ENCODE measurements around the gene PSMD8.
"Not testable (repeated sequence)": the region's sequence is repeated elsewhere in the genome, so short reads cannot be mapped to it uniquely, and the experiment has no call there.

PSMD8 gene

GRCh38 chr19:38336638-38337359 is 37.6 kb upstream of the PSMD8 start:
- no peak for TF ChIP-seq CTCF (IDR thresholded peaks at IDR 0.05; ENCODE audit: low read depth, low read length, missing control alignments)
- H3K4me3 ChIP-seq (ENCODE audit: low read depth, low read length) = peak overlapping the region; percentile 66
- peak; percentile 86 for DNase-seq (ENCODE audit: low read depth)

DNA sequence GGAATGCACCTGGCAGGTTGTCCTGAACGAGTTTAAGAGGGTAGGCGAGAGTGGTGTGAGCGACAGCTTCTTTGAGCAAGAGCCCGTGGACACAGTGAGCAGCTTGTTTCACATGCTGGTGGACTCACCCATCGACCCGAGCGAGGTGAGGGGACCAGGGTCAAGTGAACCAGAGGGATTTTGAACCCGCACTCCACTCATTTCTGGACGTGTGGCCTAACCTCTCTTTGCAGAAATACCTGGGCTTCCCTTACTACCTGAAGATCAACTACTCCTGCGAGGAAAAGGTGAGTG is 37.1 kb upstream of the PSMD8 start:
- DNase-seq (ENCODE audit: low read depth) = no peak
- peak overlapping the region; percentile 55 for H3K4me3 ChIP-seq (ENCODE audit: low read depth, low read length)
- no peak for TF ChIP-seq CTCF (IDR thresholded peaks at IDR 0.05; ENCODE audit: low read depth, low read length, missing control alignments)

DNA sequence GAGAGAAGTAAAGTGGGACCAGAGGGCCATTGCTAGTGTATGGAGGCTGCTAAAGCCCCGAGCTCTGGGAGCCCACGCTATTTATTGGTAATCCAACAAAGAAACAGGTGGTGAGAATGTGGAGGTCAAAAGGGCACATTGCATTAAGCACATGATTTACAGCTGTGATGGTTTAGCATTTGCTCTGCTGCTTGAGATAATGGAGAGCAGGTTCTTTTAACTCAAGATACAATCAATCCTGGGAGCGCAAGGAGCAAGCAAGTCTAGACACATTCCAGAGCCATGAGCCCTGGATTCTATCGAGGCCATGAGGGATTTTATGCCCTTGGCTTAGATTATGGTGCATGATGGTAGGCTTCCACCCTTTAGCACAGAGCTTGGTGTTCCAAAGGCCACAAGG is 35.4 kb upstream of the PSMD8 start:
- H3K4me3 ChIP-seq (ENCODE audit: low read depth, low read length); DNase-seq (ENCODE audit: low read depth): not testable (repeated sequence)

DNA sequence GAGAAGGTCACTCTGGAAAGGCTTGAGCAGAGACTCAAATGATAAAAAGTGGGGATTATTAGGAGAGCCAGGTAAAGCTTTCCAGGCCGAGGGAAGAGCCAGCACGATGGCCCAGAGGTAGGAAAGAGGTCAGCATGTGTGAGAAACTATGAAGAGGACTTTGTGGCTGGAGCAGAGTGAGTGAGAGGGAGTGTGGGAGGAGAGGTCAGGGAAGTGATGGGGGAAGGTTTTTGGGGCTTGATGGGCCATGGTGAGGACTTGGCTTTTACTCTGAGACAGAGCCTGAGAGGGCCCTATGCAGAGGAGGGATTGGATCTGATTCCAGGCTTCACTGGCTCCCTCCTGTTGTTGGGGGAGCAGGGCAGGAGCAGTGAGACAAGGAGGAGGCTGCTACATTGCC is 33.4 kb upstream of the PSMD8 start:
- no peak for TF ChIP-seq CTCF (IDR thresholded peaks at IDR 0.05; ENCODE audit: low read depth, low read length, missing control alignments)
- H3K4me3 ChIP-seq (ENCODE audit: low read depth, low read length) = no peak overlapping the region
- DNase-seq (ENCODE audit: low read depth) = no peak

- TF ChIP-seq CTCF (IDR thresholded peaks at IDR 0.05; ENCODE audit: low read depth, low read length, missing control alignments) = no peak
- no peak overlapping the region for H3K4me3 ChIP-seq (ENCODE audit: low read depth, low read length)
- no peak for DNase-seq (ENCODE audit: low read depth)
These were observed 27.5 kb upstream of the PSMD8 start for GRCh38 chr19:38346837-38347236.

DNA sequence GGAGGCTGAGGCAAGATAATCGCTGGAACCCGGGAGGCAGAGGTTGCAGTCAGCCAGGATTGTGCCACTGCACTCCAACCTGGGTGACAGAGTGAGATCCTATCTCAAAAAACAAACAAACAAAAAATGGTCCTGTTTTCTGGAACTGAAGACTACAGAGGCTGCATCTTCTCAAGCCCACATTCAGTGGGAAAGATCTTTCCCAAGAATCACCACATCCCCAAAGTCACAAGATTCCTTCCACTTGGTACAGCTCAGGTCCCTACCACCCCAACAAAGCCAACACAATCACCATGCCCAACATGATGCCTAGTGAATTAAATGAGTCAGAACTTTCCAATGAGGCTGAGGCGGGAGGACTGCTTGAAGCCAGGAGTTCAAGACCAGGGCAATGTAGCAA is 23.5 kb upstream of the PSMD8 start:
- no peak for TF ChIP-seq CTCF (IDR thresholded peaks at IDR 0.05; ENCODE audit: low read depth, low read length, missing control alignments)
- no peak overlapping the region for H3K4me3 ChIP-seq (ENCODE audit: low read depth, low read length)
- DNase-seq (ENCODE audit: low read depth) = no peak

- no peak overlapping the region for H3K4me3 ChIP-seq (ENCODE audit: low read depth, low read length)
- no peak for TF ChIP-seq CTCF (IDR thresholded peaks at IDR 0.05; ENCODE audit: low read depth, low read length, missing control alignments)
- no peak for DNase-seq (ENCODE audit: low read depth)
These were observed 22.4 kb upstream of the PSMD8 start for GRCh38 chr19:38351865-38352395.
